DMS79 (cell line): ENCODE results near the gene H6PD.

ENCODE experiments used
- DNase-seq: peaks from one replicate; lab custom pipeline; 2025; lab: John Stamatoyannopoulos, UW

Gene H6PD

DNA sequence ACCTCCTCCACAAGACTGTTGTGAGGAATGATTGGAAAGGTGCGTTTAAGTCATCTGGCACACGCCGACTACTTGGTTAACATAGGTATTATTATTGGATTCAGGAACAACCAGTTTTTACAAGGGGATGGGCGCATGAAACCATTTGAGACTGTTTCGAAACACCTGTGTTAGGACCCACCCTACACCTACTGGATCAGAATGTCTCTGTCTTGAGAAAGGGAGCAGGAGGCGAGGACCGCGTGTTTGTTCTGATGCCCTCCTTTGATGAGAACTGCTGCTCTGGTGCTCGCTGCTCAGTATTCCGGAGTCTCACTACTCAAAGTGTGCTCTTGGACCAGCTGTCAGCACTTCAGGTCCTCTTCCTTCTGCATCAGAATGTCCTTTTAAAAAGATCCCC, 7.3 kb downstream of the H6PD start:
- no peak for DNase-seq

DNA sequence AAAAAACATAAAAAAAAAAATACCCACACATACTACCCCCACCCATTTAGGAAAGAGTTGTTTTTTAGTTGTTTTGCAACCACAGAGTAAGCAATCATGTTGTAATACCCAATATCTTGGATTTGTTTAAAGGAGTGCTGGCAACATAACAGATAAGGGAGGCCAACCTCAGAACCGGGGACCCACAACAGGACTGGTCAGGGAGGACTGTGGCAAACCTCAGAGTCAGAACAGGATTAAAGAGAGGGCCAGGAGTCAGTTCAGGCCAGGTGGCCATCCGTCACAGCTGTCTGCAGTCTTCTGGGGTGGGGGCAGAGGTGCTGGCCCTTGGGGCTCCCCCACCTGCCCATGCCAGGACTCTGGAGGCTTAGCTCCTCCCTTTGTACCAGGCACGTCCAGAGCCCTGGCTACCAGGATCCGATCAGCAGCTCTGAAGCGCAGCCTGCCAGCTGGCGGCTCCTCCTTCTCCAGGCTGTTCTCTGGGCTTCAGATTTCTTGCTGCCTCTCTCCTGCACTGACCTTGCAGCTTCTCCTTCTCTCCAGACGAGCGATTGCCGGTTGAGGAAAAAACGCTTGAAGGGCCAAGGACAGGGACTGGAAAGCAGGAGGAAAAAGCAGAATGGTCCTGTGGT, 7.9 kb downstream of the H6PD start:
- DNase-seq: no peak

DNA sequence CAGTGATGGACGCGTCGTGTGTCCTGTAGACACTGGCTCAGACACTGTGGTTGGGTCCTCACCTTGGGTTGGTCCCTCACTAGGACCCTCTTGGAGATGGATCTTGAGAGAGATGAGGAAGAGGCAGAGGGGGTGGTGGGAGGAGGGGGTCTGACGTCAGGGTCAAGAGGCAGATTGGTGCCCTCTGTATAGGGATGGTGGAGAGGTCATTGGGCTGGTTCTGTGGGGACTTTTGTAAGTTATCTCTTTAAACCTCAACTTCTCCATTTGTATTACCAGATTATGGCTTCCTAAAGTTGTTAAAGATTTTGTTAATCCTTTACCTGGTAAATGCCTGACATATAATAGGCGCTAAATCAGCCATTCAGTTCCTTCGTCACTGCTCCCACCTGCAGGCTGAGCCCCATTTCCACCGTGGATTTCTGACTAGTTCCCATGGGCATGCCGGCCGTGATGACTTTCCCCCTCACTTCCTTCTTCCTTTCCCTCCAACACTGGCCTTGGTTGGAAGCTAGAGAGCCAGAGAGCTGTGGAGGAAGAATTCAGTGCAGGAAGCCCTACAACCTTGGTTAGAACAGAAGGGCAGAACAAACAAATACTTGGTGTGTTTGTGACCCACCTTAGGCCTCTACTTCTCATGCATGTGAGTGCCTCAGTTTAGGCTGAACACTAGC, 8.6 kb downstream of the H6PD start:
- DNase-seq: no peak

DNA sequence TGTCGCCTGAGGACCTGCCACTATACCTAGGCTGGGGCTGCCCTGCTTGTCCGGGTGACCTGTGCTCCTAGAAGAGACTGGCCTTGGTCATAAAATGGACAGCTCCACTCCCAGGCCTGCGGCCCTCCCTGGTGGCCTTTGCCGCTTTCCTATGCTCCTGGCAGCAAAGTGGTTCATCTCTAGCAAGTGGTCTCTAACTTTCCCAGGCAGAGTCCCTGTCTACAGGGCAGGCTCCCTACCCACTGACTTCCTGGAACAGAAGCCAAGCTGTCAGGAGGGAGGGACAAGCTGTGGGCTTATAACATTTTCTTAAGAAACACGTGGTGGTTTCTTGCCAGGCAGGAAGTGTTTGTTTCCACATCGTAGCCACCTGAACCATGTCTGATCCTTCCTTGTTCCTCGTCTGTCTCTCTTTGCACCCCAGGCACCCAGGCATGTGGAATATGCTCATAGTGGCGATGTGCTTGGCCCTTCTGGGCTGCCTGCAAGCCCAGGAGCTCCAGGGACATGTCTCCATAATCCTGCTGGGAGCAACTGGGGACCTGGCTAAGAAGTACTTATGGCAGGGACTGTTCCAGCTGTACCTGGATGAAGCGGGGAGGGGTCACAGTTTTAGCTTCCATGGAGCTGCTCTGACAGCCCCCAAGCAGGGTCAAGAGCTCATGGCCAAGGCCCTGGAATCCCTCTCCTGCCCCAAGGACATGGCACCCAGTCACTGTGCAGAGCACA, 10.1 kb downstream of the H6PD start:
- DNase-seq: no peak

DNA sequence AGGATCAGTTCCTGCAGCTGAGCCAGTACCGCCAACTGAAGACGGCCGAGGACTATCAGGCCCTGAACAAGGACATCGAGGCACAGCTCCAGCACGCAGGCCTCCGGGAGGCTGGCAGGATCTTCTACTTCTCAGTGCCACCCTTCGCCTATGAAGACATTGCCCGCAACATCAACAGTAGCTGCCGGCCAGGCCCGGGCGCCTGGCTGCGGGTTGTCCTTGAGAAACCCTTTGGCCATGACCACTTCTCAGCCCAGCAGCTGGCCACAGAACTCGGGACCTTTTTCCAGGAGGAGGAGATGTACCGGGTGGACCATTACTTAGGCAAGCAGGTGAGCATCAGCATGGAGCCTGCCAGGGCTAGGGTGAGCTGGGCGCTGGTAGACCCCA, 10.7 kb downstream of the H6PD start:
- DNase-seq: no peak

DNA sequence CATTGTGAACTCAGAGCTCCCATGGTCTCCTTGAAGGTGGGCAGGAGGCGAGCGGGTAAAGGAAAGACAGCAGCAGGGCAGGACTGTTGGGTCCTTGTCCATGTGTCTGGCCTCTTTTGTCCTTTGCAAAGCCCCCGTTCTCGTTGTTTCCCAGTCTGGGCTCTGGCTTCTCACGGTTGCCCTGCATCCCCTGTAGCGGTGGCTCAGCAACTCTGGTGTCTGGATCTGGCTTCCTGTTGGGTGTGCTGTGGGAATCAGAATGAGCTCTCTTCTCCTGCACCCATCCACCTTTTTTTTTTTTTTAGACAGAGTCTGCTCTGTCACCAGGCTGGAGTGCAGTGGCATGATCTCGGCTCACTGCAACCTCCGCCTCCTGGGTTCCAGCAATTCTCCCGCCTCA, 11.1 kb downstream of the H6PD start:
- no peak for DNase-seq

DNA sequence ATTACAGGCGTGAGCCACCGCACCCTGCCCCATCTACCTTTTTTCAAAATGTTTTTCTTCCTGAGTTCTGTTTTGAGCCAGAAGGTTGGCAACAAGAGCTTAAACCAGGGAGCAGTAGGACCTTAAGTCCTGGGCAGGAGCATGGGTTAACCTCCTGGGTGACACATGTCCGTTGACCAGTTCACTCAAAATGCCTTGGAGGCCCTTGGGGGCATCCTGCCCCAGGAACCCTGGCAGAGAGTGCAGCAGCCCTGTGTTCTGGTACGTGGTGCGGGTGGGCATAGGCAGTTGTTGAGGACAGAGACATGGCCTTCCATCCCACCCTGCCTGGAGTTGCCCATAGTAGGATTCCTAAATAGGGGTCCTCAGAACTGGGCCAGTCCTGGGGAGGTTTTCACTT, 11.6 kb downstream of the H6PD start:
- DNase-seq: no peak

DNA sequence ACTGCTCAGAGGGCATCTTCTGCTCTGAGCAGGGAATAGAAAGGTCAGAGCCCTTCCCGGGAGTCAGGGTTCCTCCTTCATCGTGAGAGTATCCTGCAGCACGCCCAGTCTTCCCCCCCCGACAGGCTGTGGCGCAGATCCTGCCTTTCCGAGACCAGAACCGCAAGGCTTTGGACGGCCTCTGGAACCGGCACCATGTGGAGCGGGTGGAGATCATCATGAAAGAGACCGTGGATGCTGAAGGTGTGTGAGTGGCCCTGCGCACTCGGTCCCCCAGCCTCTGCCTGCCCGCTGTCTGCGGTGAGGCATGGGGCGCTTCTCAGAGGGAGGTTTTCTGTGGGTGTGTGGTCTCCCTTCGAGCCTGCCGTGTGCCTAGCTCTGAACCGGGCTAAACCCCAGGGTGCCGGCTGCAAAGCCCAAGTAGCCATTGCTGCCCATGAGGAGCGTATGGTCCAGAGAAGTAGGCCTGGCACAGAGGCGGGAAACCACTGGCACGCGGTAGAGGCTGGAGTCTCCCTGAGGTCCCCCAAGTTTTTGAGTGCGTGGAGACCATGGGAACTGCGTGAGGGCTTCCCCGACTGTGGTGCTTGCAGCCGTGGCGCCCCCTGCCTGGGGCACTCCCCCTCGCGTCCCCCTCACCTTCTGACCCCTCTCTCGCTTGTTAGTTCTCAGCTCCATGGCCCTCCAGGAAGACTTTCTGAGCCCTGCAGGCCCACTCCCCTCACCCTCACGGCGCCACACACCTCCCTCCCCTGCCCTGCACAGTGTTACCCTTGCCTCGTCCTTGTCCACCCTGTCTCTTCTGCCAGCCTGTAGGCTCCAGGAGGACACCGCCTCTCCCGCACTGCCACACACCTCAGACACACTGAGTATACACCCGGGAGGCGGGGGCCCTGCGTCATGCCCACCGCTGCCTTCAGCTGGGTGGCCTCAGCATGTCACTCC, 12.5 kb downstream of the H6PD start:
- DNase-seq: no peak

DNA sequence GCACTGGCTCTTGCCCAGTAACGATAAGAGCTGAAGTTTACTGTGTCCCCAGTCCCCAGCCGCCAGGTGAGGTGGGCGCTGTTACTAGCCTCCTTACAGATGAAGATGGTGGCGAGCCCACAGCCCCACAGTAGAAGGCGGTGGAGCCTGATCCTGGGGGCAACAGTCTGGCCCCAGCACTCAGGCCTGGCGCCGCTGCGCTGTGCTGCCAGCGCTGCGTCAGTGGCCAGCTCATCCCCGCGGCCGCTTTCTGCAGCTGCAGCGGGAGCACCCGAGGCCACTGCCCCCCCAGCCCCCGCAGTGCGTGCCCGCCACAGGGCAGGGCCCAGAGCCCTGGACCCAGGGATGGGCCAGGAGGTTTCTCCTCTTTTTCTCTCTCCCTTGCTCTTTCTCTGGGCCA, 13.3 kb downstream of the H6PD start:
- DNase-seq: no peak

DNA sequence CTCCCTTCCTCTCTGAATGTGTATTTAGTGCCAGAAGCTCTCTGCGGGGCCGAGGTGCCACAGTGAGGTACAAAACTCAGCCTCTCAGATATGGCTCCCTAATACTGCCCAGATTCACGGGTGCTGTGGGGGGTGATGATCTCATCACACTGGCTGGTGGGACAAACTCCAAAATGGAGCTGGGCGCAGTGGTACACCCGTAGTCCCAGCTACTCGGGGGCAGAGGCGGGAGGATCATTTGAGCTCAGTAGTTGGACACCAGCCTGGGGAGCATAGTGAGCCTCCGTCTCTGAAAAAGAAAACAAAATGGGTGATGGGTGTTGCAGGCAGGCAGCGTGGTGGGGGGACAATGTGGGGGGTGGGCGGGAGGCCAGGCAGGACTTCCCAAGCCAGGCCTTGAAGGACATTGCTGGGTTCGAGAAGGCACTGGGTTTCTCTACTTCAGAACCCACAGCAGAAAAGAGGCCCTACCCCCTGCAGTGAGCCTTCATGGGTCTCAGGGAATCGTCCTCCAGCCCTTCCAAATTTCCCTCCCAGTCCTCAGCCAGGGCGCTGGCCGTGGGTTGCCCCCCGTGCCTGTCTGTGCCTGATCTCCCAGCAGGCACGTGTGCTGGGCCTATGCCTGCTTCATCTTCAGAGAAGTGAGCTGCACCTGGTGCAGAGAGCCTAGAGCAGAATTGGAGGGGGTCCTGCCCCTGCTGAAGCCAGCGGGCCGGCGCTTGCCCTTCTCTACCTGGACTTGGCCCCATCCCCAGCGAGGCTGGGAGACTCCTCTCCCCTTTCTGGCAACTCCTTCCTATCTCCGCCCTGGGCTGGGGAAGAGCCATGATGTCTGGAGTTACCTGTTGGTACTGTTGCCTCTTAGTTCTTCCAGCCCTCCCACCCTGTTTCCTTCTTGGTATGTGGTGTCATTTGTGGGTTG, 14.0 kb downstream of the H6PD start:
- DNase-seq: no peak

DNA sequence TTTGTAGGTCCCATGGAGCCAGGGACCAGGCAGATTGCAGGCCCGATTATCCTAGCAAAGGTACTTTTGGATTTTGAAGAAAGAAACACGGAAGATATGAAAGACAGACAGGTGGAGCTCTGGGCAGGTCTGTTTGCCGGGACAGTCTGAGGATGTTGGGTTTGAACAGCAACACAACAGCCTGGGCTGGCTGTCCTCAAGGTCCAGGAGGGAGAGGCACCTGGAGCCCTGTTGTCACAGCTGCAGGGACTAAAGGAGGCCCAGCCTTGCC, 14.6 kb downstream of the H6PD start:
- DNase-seq: no peak

DNA sequence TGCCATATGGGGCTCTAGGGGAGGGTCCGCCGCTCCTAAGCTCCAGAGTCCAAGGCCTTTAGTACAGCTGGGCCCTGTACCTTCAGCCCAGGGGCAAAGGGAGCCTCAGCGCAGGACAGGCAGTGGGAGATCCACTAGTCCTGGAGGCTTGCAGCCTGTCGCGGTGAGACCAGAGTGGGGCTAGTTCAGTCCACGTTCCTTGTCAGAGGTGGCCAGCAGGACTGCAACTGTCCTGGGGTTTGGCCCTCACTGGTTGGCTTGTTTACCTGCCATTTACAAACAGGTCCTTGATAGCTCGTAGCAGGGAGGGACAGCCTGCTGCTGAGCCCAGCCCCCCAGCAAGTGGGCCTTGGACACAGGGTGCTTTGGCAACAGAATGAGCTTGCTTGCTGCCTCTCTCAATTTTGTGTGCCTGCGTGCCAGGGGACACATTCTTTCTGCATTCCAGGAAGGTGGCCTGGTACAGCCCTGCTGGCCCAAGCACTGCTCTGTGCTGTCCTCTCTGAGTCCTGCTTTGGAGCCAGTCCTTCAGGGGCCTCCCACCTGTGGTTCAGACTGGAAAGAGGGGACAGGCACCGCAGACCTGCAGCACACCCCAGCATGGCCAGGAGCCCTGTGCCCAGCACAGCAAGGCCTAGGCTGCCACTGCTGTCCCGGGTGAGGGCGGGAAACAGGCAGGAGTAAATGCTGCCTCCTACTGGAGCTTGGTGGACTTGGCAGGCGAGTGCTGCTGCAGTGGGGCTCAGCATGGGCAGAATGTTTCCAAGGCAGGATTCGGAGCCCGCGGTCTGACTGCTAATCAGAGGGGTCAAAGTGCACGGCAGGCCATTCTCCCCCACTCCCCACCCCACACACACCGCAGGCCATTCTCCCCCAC, 15.2 kb downstream of the H6PD start:
- DNase-seq: no peak

DNA sequence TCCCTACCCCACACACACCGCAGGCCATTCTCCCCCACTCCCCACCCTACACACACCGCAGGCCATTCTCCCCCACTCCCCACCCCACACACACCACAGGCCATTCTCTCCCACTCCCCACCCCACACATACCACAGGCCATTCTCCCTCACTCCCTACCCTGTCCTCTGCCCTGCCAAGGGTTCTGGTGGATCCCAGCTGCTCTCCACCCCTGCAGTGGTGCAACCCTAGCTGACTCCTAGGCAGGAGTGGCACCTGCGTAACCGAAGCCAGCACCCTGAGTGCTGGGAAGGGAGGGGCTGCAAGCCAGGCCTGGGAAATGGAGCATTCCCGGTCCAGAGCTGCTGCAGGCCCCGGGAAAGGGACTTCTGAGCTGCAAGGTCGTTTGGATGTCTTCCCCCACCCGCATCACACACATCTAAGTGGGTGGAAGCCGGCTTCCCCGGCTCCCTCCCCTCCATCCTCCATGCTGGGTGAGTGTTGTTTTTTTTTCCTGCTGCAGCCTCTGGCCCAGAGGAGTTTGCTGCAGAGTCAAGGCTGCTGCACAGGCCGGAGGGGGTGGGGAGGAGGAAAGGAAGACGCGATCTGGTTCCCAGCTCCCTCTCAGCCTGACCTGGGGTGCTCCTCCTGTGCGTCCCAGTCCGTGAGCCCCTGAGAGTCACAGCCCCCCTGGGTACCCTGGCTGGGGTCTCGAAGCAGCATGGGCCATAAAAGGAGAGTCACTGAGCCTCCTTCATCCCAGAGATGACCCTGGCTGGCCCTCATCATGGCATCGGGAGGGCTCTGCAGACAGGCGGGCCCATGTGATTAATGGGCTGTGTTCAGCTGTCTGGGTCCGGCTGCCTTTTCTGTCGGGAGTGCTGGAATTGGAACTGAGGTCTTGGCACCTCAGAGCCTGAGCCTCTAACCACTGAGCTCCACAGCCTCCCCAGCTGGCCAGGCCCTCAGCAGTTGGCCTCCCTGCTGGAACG, 16.1 kb downstream of the H6PD start:
- no peak for DNase-seq

DNA sequence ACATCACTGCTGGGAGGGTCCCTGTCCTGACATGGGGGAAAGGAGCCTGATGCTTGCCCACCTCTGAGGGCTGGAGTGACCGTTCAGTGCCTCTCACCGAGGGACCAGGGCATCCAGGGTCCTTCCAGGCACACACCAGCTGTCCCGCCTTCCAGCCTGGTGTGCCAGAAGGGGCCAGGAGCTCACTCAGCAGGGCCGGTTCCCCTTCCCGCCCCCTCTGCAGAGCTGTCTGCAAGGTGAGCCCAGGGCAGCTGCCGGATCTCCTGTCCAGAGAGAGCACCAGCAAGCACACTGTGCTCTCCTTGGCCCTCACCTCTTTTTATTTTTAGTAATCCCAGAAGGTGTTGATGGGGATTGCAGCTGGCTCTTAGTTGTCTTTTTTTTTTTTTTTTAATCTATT, 16.9 kb downstream of the H6PD start:
- DNase-seq: no peak

DNA sequence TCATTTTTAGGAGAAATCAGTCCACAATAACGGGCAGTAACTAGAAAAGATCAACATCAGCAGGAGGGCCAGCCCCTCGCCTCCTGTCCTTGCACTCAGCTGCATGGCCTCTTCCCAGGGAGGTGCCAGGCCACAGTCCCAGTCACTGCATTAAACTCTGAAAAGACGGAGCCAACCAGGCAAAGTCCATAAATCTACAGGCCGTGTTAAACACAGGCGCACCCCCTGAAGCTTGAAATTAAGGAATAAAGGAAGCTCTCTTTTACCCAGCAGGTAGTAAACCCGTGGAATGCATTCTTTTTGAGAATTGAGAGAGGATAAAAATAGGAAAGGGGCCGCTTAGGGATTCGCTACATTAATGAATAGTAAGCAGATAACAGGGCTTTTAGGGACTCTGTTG, 18.4 kb downstream of the H6PD start:
- no peak for DNase-seq

DNA sequence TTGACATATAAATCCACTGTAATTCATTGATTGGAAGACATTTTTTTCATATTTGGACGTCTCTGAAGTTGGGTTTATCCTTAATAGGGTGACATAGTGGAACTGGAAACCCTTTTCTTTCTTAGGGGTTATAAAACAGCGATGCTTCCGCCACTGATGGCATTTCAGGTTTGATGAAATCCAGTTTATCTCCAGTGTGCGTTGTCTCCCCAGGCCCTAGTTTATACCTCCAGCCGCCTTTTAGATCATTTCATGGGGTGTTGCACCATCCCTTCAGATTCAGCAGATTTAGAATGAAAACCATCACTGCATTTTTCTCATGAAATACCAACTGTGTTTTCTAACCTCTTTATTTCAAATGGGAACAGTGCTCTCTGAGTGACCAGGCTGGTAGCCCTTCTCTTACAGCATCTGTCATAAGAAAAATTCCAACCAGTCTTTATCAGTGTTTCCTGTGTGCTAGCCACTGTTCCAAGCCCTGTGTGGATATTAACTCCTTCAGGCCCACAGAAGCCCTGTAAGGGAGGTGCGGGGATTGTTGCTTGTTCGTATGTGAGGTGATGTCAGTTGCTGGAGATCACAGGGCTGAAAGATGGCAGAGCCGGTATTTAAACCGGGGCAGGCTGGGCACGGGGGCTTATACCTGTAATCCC, 19.0 kb downstream of the H6PD start:
- DNase-seq: no peak

DNA sequence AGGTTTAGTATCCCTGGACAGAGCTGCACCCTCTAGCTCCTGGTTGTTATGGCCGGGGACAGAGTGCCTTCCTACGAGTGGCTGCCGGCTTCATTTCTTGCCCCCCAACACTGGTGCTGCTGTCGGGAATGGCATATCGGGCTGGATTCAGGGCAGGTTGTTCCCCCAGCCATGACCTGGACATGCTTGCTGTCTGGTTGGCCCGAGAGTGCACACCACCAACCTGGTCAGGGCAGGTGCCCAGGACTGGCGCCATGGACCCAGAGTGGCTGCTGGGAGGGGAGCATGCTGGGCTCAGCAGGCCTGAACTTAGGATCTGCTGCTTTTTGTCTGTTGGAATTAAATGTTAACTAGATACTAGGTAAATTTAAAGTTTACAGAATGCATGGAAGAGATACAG, 21.8 kb downstream of the H6PD start:
- DNase-seq: no peak

DNA sequence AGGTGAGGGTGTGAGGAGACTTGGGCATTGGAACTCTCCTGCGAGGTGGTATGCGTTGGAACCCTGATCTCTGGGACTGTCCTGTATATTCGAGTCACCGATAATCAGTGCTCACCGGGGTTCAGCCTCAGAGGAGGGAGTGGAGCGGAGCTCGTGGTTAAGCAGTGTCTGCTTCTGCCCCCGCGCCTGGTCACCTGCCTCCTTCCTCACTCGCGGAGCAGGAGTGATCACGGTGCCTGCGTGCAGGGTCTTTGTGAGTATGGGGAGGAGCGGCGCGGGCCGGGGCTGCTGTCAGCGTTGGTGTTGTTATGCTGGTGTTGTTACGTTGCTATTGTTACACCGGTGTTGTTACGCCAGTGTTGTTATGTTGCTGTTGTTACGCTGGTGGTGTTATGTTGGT, 23.3 kb downstream of the H6PD start:
- DNase-seq: no peak

DNA sequence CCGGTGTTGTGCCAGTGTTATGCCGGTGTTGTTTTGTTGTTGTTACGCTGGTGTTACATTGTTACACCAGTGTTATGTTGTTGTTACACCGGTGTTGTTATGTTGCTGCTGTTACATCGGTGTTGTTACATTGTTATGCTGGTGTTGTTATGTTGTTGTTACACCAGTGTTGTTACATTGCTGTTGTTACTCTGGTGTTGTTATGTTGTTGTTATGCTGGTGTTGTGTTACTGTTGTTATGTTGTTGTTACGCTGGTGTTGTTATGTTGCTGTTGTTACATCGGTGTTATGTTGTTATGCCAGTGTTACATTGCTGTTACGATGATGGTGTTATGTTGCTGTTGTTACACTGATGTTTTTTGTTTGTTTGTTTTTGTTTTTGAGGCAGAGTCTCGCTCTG, 24.1 kb downstream of the H6PD start:
- DNase-seq: no peak
